HepG2 (cell line): Measurements from ENCODE around the gene TMEM41B. TPM values are rescaled to one million over a fixed set of nuclear protein-coding genes. Genes with fewer than 3 reads are reported as not detected.

Experiments used
- ATF7-NPFF ChIP-seq: sonication (generic); formaldehyde crosslinking; IDR thresholded peaks from 2 replicates; pipeline ENCODE4 v1.8.1; 2023; ENCODE audit warnings: mild to moderate bottlenecking, low read depth, missing genetic modification reagents, moderate library complexity
- ESRRA ChIP-seq: sonication (generic); formaldehyde crosslinking; IDR thresholded peaks from 2 replicates; pipeline ENCODE4 v1.5.1; 2020; ENCODE audit warnings: mild to moderate bottlenecking, low read depth, missing genetic modification reagents
- MEIS1 ChIP-seq: sonication (generic); formaldehyde crosslinking; IDR thresholded peaks from 2 replicates; pipeline ENCODE4 v1.9.0; 2021; ENCODE audit warnings: mild to moderate bottlenecking, missing genetic modification reagents, moderate library complexity, borderline replicate concordance
- MXD4 ChIP-seq: IDR thresholded peaks from 2 replicates; pipeline ENCODE4 v1.6.1; 2016; ENCODE audit warnings: mild to moderate bottlenecking, missing biosample characterization, missing genetic modification reagents
- NFKBIZ ChIP-seq: IDR thresholded peaks from 2 replicates; pipeline ENCODE4 v1.6.1; 2018; ENCODE audit warnings: missing genetic modification reagents, missing compliant biosample characterization
- PHB2 ChIP-seq: fragments of 450-650 bp; IDR thresholded peaks from 2 replicates; pipeline ENCODE4 v1.6.1; 2018; ENCODE audit not compliant: partially characterized antibody
- SP140L ChIP-seq: sonication (generic); formaldehyde crosslinking; IDR thresholded peaks from 2 replicates; pipeline ENCODE4 v1.4.0; 2020; ENCODE audit warnings: missing genetic modification reagents, borderline replicate concordance
- TGIF2 ChIP-seq: IDR thresholded peaks from 2 replicates; pipeline ENCODE4 v1.6.1; 2016; ENCODE audit warnings: control low read depth, missing compliant biosample characterization
- TRIM24 ChIP-seq: sonication (generic); formaldehyde crosslinking; IDR thresholded peaks from 2 replicates; pipeline ENCODE4 v1.8.0; 2022; ENCODE audit warnings: mild to moderate bottlenecking, missing genetic modification reagents
- XBP1 ChIP-seq: sonication (generic); formaldehyde crosslinking; IDR thresholded peaks from 2 replicates; pipeline ENCODE4 v1.5.0; 2020; ENCODE audit warnings: missing genetic modification reagents
- ZKSCAN1 ChIP-seq: fragments of 150-350 bp; IDR thresholded peaks from 2 replicates; pipeline ENCODE4 v1.6.1; 2014; ENCODE audit warnings: low read length
- ZNF124 ChIP-seq: sonication (generic); formaldehyde crosslinking; IDR thresholded peaks from 2 replicates; pipeline ENCODE4 v1.4.0; 2020; ENCODE audit warnings: missing genetic modification reagents
- ZNF382 ChIP-seq: sonication (generic); formaldehyde crosslinking; IDR thresholded peaks from 2 replicates; pipeline ENCODE4 v1.5.0; 2020; ENCODE audit warnings: missing genetic modification reagents, mild to moderate bottlenecking, borderline replicate concordance
- ZSCAN12 ChIP-seq: sonication (generic); formaldehyde crosslinking; IDR thresholded peaks from 2 replicates; pipeline ENCODE4 v1.9.0; 2021; ENCODE audit warnings: mild to moderate bottlenecking, missing genetic modification reagents
- polyA plus RNA-seq, 8 experiments: library from polyadenylated mRNA; depleted of rRNA in 3 of 8; stranded (reverse) in 7 of 8; unstranded in 1 of 8; fragments of >200 nt; fragmentation: Illumina TruSeq in 4 of 8; extraction: Trizol in 4 of 8; gene quantifications; 2 replicates each; pipeline versions ENCODE4 v1.2.1 to v1.2.3, GENCODE V29; 2011 to 2016; ENCODE audit warnings: low read depth in 4 of 8, missing spikeins in 1 of 8, mixed read lengths in 1 of 8; ENCODE audit not compliant: insufficient read depth in 1 of 8
- total RNA-seq, 5 experiments: library from RNA; depleted of rRNA; stranded (reverse); fragments of >200 nt; fragmentation: Illumina TruSeq; extraction: Trizol; gene quantifications; 2 replicates each; pipeline ENCODE4 v1.2.3, GENCODE V29; 2016; ENCODE audit warnings: low read depth in 1 of 5
- TF ChIP-seq, protein P1 (sequence below): IDR thresholded peaks from 2 replicates; pipeline ENCODE4 v1.6.1; 2012; ENCODE audit warnings: low read depth, low read length, improper control_type of control experiment
- TF ChIP-seq, protein P2 (sequence below): sonication (generic); formaldehyde crosslinking; IDR thresholded peaks from 2 replicates; pipeline ENCODE4 v1.5.0; 2020; ENCODE audit warnings: missing genetic modification reagents
- TF ChIP-seq, protein P3 (sequence below), 2 experiments: fragments of 450-650 bp in 1 of 2; sonication (generic) in 1 of 2; formaldehyde crosslinking in 1 of 2; IDR thresholded peaks; 2 replicates each; pipeline versions ENCODE4 v1.6.1 to v1.8.0; 2016 to 2022; ENCODE audit warnings: antibody characterized with exemption in 1 of 2, mild to moderate bottlenecking in 1 of 2, missing genetic modification reagents in 1 of 2

TMEM41B gene
- total and polyA plus RNA-seq, 2 of the 13 experiments (the other 11 are each of a cell fraction or from before 2014, with no cell fraction given), result 36.8 to 48.1 TPM

DNA sequence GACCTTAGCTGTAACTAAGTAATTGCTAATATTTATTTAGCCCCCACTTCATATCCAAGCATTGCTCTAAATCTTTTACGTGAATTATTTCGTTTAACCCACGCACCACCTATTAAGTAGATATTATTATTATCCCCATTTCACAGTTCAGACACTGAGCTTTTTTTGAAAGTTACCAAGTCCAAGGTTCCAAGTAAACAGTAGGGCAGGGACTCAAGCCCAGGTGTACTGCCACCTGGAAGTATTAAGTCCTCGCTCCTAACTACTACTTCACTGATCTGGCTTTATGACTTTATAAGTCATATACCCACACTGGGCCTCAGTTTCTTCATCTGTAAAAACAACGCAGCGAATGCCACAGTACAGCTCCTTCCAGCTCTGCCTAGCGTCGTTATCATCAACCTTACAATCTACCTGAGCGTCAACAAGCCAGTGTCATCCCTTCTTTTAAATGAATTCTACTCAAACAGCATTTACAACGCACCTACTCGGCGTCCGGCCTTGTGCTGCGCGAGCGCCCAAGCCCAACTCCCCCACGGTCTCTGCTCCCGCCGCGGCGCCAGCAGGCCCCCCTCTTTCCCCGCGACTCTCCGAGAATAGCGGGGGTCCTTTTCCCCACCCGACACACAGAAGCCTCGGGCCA is 624 bp downstream of the TMEM41B start (continued):
- TF ChIP-seq, protein P1, sequence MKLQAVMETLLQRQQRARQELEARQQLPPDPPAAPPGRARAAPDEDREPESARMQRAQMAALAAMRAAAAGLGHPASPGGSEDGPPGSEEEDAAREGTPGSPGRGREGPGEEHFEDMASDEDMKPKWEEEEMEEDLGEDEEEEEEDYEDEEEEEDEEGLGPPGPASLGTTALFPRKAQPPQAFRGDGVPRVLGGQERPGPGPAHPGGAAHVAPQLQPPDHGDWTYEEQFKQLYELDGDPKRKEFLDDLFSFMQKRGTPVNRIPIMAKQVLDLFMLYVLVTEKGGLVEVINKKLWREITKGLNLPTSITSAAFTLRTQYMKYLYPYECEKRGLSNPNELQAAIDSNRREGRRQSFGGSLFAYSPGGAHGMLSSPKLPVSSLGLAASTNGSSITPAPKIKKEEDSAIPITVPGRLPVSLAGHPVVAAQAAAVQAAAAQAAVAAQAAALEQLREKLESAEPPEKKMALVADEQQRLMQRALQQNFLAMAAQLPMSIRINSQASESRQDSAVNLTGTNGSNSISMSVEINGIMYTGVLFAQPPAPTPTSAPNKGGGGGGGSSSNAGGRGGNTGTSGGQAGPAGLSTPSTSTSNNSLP, result no peak
- TF ChIP-seq PHB2 (no peak), TGIF2 (CRISPR knock-in tag) (no peak), ESRRA (CRISPR knock-in tag) (0 out of 2 replicates have a peak, but pooled peaks have one; percentile 1), NFKBIZ (CRISPR knock-in tag) (no peak), ZSCAN12 (no peak), ZNF382 (CRISPR knock-in tag) (no peak), ZNF124 (CRISPR knock-in tag) (no peak), MEIS1 (no peak), ATF7-NPFF (CRISPR knock-in tag) (no peak), TRIM24 (CRISPR knock-in tag) (no peak), ZKSCAN1 (peak; percentile 81), MXD4 (CRISPR knock-in tag) (no peak), SP140L (CRISPR knock-in tag) (0 out of 2 replicates have a peak, but pooled peaks have one; percentile 7), XBP1 (CRISPR knock-in tag) (no peak)
- TF ChIP-seq, protein P2, sequence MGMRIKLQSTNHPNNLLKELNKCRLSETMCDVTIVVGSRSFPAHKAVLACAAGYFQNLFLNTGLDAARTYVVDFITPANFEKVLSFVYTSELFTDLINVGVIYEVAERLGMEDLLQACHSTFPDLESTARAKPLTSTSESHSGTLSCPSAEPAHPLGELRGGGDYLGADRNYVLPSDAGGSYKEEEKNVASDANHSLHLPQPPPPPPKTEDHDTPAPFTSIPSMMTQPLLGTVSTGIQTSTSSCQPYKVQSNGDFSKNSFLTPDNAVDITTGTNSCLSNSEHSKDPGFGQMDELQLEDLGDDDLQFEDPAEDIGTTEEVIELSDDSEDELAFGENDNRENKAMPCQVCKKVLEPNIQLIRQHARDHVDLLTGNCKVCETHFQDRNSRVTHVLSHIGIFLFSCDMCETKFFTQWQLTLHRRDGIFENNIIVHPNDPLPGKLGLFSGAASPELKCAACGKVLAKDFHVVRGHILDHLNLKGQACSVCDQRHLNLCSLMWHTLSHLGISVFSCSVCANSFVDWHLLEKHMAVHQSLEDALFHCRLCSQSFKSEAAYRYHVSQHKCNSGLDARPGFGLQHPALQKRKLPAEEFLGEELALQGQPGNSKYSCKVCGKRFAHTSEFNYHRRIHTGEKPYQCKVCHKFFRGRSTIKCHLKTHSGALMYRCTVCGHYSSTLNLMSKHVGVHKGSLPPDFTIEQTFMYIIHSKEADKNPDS, result no peak
- TF ChIP-seq, protein P3, sequence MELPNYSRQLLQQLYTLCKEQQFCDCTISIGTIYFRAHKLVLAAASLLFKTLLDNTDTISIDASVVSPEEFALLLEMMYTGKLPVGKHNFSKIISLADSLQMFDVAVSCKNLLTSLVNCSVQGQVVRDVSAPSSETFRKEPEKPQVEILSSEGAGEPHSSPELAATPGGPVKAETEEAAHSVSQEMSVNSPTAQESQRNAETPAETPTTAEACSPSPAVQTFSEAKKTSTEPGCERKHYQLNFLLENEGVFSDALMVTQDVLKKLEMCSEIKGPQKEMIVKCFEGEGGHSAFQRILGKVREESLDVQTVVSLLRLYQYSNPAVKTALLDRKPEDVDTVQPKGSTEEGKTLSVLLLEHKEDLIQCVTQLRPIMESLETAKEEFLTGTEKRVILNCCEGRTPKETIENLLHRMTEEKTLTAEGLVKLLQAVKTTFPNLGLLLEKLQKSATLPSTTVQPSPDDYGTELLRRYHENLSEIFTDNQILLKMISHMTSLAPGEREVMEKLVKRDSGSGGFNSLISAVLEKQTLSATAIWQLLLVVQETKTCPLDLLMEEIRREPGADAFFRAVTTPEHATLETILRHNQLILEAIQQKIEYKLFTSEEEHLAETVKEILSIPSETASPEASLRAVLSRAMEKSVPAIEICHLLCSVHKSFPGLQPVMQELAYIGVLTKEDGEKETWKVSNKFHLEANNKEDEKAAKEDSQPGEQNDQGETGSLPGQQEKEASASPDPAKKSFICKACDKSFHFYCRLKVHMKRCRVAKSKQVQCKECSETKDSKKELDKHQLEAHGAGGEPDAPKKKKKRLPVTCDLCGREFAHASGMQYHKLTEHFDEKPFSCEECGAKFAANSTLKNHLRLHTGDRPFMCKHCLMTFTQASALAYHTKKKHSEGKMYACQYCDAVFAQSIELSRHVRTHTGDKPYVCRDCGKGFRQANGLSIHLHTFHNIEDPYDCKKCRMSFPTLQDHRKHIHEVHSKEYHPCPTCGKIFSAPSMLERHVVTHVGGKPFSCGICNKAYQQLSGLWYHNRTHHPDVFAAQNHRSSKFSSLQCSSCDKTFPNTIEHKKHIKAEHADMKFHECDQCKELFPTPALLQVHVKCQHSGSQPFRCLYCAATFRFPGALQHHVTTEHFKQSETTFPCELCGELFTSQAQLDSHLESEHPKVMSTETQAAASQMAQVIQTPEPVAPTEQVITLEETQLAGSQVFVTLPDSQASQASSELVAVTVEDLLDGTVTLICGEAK (IDR thresholded peaks at IDR 0.05), result no peak
- TF ChIP-seq, protein P3 (CRISPR knock-in tag; IDR thresholded peaks at IDR 0.05), result peak; percentile 72
